IMR-90 (cell line): ENCODE results near the gene FRAS1.

Source experiments
- CEBPB ChIP-seq: IDR thresholded peaks from 2 replicates; pipeline ENCODE4 v1.6.1; 2012; ENCODE audit warnings: low read depth, low read length, improper control_type of control experiment
- CHD1 ChIP-seq: IDR thresholded peaks from 2 replicates; pipeline ENCODE4 v1.6.1; 2012; ENCODE audit warnings: low read depth, low read length, improper control_type of control experiment
- CTCF ChIP-seq: conservative IDR thresholded peaks from 2 replicates; pipeline ENCODE4 v1.5.1; 2012; ENCODE audit warnings: mild to moderate bottlenecking, low read depth, low read length, improper control_type of control experiment
- ELK1 ChIP-seq: fragments of 150-350 bp; IDR thresholded peaks from 2 replicates; pipeline ENCODE4 v1.6.1; 2016; ENCODE audit warnings: low read depth, mild to moderate bottlenecking, low read length, moderate library complexity, borderline replicate concordance
- FOS ChIP-seq: fragments of 150-350 bp; IDR thresholded peaks from 2 replicates; pipeline ENCODE4 v1.6.1; 2016; ENCODE audit warnings: low read depth, low read length
- NFE2L2 ChIP-seq: fragments of 150-350 bp; IDR thresholded peaks from 2 replicates; pipeline ENCODE4 v1.6.1; 2016; ENCODE audit warnings: low read depth, mild to moderate bottlenecking, low read length
- POLR2A ChIP-seq: IDR thresholded peaks from 2 replicates; pipeline ENCODE4 v1.6.1; 2012; ENCODE audit warnings: mild to moderate bottlenecking, low read depth, low read length
- RCOR1 ChIP-seq: IDR thresholded peaks from 2 replicates; pipeline ENCODE4 v1.6.1; 2012; ENCODE audit warnings: mild to moderate bottlenecking, low read length, improper control_type of control experiment; ENCODE audit not compliant: insufficient replicate concordance
- SMC3 ChIP-seq: fragments of 150-350 bp; IDR thresholded peaks from 2 replicates; pipeline ENCODE4 v1.6.1; 2016; ENCODE audit warnings: low read depth, mild to moderate bottlenecking, antibody characterized with exemption, low read length, moderate library complexity
- USF2 ChIP-seq: fragments of 150-350 bp; IDR thresholded peaks from 2 replicates; pipeline ENCODE4 v1.6.1; 2017; ENCODE audit warnings: mild to moderate bottlenecking, antibody characterized with exemption, low read length, low read depth

- TF ChIP-seq CTCF (no peak), ELK1 (no peak), POLR2A (no peak), USF2 (no peak), CHD1 (no peak), SMC3 (no peak), FOS (no peak), RCOR1 (no peak), NFE2L2 (no peak), CEBPB (no peak)
These were observed 157.0 kb downstream of the FRAS1 start for GRCh38 chr4:78214078-78214477.
